RPMI8226 (cell line): Measurements from ENCODE around the gene GIPC2.
"Not testable (repeated sequence)": the region's sequence is repeated elsewhere in the genome, so short reads cannot be mapped to it uniquely, and the experiment has no call there.

Experiments used
- DNase-seq: peaks from one replicate; pipeline ENCODE4 v3.0.0-alpha.2; 2015

GIPC2 gene

DNA sequence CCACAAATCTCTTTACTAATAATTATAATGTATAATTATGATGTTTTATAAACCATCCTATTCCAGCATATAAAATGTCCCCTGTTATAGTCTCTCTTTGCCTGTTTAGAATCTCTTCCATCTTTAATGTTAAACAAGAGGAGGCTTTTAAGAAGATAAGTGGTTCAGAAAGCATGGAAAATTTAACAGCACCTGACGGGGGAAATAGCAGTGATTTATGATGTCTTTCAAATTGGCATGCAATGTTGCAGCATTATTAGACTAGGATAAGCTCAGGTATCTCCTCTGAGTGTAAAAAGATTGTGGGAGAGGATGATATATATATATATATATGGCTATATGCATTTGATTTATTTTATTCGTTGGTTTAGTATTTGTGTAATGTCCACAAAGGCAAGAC lies 24.4 kb downstream of the GIPC2 start:
- no peak for DNase-seq

DNA sequence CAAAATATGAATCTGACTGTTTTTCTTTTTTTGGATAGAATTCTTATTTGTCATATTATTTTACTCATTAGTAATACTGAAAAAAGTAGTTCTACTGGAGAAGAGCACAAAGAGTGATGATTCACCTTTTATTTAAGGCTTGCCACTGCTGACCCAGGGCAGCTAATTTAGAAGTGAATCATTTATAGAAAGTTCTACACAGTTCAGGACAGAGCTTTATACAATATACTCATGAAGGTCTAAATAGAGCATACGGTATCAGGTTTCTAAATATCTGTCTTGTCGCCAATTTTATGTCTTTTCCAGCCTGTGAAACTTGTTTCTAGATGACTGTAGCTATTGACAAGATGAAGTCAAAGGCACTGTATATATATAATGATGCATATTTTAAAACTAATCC lies 25.0 kb downstream of the GIPC2 start:
- no peak for DNase-seq

DNA sequence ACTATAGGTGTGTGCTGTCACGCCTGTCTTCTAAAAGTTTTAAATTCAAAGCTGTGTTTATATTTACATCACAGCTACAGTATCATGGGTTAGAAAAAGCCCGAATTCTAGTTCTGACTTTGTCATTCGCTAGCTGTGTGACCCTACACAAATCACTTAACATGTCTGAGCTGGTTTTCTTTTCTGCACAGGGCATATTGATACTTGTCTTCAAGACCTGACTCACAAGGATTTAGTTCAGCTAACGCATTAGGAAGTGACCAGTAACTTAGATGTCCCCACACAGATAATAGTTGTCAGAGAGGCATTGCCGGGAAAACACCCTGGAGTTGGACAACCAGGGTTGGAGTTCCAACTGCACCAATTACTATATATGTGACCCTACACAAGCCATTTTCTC lies 25.9 kb downstream of the GIPC2 start:
- DNase-seq = no peak

DNA sequence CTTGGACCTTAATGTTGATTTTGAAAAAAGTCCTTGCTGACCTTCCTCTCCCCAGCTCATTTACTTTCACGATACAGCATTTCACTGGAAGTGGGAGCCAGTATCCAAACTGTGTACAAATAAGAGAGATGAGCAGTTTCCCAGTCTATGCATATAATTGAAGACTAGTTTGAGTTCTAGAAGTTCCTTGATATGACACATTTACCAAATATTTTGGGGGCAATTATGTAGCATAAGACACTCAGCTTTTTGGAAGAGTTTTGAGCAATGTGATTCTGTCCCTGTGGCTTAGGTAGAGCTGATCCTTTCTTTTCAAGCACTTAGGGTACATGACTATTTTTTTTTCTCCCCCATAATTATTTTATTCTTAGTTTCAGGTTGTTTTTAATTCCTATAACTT lies 26.4 kb downstream of the GIPC2 start:
- no peak for DNase-seq

DNA sequence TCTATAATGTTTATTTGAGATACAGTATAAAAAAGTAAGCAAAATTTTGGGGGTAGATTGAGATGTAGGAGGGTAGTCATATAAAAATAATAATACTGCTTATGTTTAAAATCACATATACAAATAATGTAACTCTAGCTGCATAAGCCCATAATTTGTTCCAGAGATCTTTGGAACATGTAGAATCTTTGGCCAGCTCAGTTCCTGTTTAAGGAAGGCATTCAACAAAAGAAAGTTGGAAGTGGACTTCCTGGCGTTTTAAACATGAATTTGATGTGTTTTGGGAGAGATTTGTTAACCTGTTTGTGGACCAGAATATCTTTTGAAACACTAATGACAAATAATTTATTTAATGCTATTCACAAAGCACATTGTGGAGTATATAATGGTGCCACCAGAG lies 27.7 kb downstream of the GIPC2 start:
- DNase-seq = no peak

DNA sequence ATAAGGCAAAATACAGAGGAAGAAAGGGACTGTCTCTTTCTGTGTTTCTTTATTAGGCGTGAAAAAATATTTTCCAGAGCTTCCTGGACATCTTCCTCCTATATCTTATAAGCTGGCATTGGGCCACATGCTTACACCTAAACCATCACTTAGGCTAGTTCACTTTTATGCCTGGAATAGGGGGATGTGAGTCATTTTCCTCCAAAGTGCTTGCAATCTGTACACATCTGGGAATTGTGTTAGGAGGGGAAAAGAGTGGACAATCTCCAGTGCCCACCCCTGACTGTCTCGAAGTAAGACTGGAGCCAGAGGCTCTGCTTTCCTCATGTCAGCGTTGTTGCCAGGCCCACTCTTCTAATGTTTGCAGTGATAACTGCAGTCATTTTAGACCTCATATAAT lies 29.9 kb downstream of the GIPC2 start:
- no peak for DNase-seq

DNA sequence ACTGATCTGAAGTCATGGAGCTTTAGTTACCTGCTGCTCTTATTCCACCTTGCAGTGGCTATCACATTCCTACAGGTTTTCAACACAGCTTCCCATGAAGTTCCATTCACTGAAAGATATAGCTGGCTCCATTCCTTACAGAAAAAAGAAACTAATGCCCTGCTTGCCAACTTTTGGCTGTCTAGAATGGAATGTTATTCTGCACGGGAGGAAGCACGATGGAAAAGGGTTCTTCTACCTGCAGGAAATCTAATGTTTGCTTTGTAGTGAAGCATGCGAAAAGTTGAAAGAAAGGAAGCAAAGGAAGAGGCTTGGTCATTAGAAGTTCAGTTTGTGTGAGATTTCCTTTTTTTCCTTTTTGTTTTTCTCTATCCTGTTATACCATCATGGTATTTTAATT lies 32.6 kb downstream of the GIPC2 start:
- no peak for DNase-seq

DNA sequence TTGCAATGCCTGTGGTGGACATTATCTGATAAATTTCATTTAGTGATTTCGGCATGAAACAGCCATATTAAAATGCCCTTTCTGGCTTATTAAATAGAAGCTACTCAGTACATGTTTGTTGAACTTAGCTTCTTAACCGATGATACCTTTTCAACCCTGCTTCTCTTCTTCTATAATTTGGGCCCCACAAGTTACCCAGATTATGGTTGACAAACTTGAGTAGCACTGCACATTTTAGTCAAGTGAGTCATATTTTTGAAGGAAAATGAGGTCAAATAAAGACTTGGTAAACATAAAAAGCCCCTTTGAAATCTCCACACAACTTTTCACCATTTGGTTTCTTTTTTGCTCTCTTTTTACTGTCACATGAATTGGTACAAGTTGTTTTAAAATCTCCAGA lies 33.8 kb downstream of the GIPC2 start:
- no peak for DNase-seq

DNA sequence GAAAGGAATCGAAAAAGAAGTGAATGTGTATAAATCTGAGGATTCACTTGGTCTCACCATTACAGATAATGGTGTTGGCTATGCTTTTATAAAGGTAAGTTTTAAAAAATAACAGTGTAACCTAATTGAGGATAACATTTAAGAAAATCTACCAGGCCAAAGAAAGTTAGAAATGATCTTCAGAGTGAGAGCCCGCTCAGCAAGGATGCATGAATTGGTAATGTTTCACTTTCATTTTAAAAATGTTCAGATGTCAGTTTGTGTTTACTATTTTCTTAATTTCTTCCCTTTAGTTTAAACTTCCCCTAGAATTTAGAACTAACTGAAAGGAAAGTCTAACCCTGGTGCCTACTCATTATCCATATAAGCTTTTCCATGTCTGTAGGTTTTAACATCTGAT lies 35.0 kb downstream of the GIPC2 start:
- no peak for DNase-seq

DNA sequence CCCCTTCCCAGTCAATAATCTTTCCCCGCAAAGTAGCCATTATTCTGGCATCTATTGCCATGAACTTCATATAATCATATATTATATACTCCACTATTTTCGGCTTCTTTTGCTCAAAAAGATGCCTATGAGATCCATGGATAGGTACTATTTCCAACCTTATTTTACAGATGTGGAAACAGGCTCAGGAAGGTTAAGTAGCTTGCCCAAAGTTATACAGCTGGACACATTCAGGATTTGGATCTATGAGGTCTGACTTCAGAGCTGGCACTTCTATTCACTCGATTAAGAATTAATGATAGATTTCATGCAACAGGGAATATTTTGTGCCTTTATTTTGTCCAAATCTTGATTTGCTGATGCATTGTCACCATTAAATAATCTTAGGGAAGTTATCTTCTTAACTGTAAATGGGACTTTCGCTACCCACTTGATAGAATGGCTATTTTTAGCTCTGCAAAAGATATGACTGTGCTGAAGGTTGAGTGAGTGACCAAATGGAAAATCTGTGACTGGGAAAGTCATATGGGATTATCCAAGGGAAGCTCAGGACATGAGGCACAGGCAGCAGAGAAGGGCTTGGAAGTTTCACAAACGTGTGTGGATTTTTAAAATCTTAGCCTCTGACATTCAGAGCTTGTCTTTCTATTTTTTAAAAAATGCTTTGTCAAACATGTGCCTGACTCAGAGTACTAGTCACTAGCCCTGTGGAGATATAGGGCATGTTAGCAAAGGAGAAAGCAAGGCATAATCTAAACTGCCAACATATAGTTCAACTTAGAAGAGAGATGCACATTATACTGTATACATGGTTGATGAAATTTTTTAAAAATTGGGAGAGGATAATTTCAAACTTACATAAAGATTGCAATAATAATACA lies 36.5 kb downstream of the GIPC2 start:
- DNase-seq = no peak

DNA sequence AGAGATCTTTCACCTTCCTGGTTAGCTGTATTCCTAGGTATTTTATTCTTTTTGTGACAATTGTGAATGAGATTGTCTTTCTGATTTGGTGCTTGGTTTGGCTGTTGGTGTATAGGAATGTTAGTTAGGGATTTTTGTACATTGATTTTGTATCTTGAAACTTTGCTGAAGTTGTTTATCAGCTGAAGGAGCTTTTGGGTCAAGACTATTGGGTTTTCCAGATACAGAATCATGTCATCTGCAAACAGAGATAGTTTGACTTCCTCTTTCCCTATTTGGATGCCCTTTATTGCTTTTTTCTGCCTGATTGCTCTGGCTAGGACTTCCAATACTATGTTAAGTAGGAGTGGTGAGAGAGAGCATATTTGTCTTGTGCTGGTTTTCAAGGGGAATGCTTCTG lies 38.9 kb downstream of the GIPC2 start:
- not testable (repeated sequence) for DNase-seq

DNA sequence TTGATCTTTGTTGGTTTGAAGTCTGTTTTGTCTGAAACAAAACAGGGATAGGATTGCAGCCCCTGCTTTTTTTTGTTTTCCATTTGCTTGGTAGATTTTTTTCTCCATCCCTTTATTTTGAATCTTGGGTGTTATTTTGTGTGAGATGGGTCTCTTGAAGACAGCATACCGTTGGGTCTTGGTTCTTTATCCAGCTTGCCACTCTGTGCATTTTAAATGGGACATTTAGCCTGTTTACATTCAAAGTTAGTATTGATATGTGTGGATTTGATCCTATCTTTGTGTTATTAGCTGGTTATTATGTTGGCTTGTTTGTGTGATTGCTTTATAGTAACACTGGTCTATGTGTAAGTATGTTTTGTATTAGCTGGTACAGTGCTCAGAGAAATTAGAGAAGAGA lies 40.9 kb downstream of the GIPC2 start:
- DNase-seq = no peak

DNA sequence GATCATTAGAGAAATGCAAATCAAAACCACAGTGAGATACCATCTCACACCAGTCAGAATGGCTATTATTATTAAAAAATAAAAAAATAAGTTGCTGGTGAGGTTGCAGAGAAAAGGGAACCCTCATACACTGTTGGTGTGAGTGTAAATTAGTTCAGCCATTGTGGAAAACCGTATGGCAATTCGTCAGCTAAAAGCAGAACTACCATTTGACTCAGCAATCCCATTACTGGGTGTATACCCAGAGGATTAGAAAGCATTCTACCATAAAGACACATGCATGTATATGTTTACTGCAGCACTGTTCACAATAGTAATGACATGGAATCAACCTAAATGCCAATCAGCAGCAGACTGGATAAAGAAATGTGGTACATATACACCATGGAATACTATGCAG lies 42.2 kb downstream of the GIPC2 start:
- DNase-seq = no peak

DNA sequence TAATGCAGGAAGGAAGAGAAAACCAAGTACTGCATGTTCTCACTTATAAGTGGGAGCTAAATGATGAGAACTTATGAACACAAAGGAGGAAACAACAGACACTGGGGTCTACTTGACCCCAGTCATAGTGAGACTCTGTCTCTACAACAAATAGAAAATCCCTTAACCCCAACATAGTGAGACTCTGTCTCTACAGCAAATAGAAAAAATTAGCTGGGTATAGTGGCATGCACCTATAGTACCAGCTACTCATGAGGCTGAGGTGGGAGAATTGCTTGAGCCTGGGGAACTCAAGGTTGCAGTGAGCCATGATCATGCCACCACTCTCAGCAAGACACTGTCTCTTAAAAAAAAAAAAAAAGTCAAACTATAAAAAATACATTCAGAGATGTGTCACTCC lies 42.7 kb downstream of the GIPC2 start:
- DNase-seq = no peak

DNA sequence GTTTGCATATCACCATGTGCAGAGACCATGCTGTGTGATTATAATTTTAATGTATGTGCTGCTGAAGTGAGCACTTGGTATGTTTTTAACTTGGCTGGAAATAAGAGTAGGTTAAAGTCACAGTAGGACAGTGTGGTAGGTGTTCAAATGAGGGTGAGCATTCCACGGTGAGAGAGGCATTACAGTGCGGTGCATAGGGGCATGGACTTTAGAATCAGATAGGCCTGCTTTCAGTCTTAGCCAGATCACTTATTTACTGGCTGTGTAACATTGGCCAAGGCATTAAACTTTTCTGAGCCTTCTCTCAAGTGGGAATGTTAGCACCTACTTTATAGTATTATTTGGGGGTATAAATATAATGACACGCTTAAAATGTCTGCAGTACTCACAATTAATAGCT lies 43.2 kb downstream of the GIPC2 start:
- no peak for DNase-seq

DNA sequence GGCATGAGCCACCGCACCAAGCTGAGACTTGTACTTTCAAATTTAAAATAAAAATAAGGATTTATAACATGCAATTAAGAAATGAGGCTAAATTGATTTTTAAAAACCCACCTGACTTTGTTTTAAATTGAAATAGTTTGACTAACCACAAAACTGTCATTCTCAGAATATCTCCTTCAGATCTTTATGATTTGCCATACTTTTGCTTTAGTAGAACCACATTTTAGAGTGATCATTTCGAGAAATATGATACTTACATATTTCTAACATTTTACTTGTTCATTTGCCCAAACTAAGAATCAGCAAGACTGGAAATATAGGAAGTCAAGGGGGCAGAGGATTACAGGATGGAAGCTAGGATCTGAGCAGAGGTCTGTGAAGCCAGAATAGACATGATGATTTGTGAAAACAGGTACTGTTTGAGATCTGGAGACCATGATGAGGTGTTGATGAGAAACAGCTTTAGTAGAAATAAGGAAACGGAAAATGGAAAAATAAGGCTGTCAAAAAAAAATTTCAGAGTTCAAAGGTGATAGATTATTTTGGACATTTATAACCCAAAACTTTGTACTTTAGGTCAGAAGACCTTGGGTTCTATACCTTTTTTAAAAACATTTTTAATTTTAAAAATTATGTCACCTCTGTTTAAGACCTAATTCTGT lies 44.8 kb downstream of the GIPC2 start:
- no peak for DNase-seq

DNA sequence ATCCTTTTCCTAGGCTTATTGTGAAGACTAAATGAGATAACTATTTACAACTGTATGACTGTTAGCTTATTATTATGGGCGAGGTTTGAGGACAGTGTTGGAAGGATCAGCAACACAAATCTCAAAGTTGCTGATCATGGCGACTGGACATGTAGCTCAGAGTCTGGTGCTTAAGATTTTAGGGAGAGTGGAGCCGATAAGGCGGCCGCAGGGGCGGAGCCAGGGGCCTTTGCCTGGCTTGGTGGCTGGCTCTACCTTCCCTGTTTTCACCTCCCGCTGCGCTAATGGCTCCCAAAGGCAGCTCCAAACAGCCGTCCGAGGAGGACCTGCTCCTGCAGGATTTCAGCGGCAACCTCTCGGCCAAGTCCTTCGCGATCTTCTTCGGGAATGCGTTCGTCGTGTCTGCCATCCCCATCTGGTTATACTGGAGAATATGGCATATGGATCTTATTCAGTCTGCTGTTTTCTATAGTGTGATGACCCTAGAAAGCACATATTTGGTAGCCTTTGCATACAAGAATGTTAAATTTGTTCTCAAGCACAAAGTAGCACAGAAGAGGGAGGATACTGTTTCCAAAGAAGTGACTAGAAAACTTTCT lies 45.5 kb downstream of the GIPC2 start:
- DNase-seq = no peak

DNA sequence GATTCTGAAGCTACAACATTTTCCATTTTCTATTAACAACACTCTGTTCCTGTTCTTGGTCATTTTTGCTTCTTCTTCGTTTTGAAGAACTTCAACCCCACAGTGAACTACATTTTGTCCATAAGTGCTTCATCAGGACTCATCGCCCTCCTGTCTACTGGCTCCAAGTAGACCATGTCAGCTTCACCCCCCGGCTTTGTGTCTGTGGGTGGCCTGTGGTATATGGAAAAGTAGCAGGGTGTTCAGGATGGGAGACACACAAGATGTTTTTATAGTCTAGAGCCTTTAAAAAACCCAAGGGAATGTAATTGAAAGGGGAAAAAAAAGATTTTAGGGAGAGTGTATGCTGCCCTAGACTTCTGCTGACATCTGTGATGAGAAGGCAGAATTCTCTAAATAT lies 46.1 kb downstream of the GIPC2 start:
- DNase-seq = no peak

DNA sequence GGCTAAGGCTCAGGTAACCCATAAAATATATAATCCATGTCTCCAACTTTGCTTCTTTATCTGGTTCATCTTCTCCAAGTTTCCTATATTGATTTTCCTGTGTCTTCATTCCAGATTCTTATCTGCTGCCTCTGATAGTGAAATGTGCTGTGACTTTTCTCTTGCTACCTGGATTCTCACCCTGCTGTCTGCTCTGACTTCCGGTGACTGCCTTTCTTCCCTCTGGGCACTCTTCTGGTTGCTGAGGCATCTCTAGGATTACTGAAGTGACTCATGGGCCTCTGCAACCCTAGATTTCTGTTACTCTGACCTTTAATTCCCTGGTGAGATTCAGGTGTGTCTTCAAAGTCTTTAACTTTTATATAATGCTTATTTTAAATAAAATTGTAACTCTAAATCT lies 46.9 kb downstream of the GIPC2 start:
- no peak for DNase-seq

DNA sequence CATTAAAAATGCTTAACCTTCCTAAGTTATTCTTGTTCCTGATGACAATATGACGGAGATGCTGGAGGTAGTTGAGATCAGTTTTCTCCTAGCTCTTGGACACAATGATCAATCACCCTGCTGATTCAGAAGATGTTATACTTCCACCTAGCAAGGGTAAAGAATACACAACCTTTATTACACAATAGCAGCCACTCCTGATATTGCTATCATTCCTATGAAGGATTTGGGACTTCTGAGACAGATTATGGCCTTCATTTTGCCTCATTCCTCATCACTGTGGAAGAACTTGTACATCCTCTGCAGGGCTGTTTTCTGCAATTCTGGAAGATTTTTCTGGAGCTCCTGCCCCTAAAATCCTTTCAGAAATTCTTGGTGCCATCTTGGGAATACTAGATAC lies 47.8 kb downstream of the GIPC2 start:
- DNase-seq = no peak

DNA sequence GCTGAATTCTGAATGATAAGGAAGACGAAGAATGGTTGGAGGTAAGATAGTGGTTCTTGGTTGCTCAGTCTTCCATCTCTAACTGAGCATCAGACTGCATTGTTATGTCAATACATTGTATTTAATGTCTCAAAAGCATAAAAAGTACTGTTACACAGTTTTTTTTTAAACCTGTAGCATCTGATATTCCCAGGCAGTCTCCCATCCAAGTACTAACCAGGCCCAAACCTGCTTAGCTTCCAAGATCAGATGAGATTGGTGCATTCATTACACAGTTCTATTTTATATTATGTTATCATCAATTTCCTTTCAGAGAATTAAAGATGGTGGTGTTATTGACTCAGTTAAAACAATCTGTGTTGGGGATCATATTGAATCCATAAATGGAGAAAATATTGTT lies 48.9 kb downstream of the GIPC2 start:
- no peak for DNase-seq

DNA sequence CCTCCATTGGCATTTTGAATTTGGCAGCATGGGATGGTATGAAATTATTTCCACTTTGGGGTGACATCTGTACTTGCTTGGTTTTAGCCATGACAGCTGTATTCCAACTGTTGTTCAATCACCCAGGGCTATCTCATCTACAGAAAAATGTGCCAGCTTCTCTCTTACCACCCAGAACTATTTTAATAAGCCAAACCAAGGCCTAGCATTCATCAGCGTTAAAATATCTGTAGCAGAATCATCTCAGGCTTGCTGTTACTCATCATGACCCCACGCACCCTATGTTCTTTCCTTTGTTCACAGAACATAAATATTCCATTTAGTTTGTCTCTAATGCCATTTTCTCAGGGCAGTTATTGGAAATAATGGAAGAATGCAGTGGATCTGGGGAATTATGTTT lies 49.8 kb downstream of the GIPC2 start:
- no peak for DNase-seq

DNA sequence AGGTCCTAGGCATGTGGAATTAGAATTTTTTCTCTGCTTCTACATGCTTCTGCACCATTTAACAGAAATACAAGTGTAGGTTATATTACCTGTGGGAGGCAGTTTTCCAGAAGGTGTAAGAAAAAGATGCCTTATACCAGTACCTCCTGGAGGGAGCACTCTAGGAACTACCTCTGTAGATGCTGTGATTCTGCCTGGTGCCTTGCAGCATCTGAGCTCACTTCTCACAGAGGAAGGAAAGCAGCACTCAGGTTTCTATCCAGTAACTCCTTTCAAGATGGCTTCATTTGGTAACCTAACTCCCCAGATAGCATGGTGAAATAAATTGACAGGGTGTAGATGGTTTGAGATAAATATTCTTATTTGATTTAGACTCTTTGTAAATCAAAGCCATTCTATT lies 50.3 kb downstream of the GIPC2 start:
- no peak for DNase-seq

DNA sequence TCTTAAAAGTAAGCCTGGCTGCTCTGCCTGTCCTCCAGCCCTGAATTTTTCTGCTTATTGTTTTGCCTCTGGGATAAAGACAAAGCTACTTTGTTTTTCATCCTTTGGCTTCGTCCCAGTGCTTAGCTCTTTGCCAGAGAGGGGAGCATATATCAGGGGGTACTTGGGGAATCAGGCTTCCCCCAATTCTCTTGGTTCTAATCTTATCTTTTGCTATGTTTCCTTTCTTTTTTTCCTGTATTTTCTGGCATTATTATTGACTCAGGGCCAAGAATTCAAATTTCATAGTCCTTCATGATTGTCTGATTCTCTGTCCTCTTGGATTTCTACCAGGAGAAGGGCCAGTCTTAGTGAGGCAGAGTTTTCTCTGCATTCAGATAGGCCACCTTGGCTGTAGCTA lies 51.2 kb downstream of the GIPC2 start:
- no peak for DNase-seq
